GM10847 (cell line): ENCODE results near the gene HP1BP3.

Source experiments
- POLR2A ChIP-seq: IDR thresholded peaks from 2 replicates; pipeline ENCODE4 v1.6.1; 2011; ENCODE audit not compliant: insufficient read length; ENCODE audit errors: extremely low read depth

Gene HP1BP3, protein sequence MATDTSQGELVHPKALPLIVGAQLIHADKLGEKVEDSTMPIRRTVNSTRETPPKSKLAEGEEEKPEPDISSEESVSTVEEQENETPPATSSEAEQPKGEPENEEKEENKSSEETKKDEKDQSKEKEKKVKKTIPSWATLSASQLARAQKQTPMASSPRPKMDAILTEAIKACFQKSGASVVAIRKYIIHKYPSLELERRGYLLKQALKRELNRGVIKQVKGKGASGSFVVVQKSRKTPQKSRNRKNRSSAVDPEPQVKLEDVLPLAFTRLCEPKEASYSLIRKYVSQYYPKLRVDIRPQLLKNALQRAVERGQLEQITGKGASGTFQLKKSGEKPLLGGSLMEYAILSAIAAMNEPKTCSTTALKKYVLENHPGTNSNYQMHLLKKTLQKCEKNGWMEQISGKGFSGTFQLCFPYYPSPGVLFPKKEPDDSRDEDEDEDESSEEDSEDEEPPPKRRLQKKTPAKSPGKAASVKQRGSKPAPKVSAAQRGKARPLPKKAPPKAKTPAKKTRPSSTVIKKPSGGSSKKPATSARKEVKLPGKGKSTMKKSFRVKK

DNA sequence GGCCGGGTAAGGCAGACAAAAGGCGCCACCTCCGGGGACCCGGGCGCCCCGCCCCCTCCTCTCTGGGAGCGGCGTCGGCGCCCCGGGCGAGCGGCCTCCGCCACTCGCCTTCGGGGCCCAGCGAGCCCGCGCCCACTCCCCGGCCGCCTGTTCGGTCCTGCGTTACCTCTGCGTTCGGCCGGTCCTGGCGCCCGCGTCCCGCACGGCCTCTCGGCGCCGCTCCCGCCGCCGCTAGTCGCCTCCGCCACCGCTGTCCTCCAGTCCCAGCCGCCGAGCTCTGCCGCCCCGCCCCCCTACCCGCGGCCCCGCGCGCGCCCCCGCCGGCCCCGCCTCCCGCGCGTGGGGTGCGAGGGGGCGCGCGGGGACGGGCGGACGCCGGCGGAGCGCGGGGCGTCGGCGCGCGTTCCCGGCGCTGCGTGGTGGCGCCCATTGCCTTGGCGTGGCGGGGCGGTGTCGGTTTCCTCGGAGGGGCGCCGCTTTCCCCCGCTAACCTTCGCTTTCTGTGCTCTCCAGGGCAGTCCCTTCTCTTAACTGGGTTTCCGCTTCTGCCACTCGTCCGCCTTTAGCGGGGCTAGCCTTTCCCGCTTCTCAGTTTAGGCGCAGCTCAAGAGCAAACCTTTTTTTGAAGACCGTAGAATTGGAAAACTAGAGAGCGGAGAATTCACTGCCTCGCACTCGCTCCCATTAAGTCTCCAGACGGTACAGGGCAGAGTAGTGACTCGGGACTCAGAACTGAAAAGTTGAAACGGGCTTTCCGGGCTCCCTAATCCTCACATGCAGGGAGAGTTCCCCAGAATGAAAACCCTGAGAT, at the start of gene HP1BP3:
Gene HP1BP3, minus strand, starts transcription at position 279 of the 811 bp plus-strand sequence. CDS start 6,867 bp downstream, outside the sequence.
- peak; percentile 72 for TF ChIP-seq POLR2A

GRCh38 chr1:20836230-20836629, 49.1 kb upstream of the HP1BP3 start:
- no peak for TF ChIP-seq POLR2A

- no peak for TF ChIP-seq POLR2A
Measured at GRCh38 chr1:20834780-20835179, 47.7 kb upstream of the HP1BP3 start.

- TF ChIP-seq POLR2A = no peak
Measured at GRCh38 chr1:20834192-20834591, 47.1 kb upstream of the HP1BP3 start.

DNA sequence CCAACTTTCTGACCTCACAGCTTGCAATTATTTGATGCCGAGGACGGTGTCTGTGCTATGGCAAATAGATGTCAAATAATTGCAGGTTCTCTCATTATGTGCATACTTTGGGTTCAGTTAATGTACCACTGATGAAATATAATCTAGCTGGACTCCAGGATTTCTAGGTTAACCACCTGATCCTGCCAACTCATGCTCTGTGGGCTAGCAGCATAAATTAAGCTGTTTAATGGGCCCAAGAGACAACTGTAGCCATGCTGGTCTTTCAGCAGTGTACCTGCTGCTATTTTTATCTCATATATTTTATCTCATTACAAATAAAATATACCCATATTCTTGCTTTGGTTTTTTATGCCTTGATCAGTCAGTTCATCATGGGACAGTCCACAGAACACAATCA, 43.3 kb upstream of the HP1BP3 start:
- TF ChIP-seq POLR2A = no peak

- no peak for TF ChIP-seq POLR2A
Measured at GRCh38 chr1:20829946-20830345, 42.8 kb upstream of the HP1BP3 start.

DNA sequence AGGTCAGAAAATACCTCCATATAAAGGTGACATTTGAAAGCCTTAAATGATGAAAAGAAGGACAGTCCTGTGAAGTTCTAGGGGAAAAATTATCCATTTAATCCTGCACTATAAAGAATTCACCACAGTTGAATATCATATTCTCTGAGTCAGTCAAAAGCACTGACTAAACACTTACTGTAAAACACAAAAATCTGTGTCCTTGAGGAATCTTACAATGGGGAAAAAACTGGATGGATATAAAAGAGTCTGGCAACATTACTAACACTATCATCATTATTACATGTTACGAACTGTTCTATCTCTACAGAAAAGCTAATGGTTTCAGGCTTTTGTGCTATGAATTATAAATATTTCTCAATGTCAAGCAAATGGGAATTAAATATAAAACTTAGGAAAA, 42.4 kb upstream of the HP1BP3 start:
- TF ChIP-seq POLR2A = no peak

DNA sequence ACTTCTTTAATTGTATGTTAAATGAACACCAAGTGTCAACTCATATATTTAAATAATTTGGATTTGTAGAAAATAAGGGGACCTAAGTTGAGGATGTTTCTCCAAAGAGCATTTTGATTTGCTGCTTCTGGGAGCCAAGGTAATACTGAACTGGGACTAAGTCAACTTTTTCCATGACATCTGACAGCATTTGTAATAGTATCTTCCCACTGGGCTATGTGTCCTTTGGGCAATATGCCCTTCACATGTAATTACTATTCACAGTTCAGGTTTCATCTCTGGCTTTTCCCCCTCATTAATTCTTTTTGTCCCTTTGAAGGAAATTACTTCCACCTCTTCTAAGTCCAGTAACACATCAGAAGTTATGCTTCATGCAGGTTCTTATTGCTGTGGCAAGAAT, 36.7 kb upstream of the HP1BP3 start:
- TF ChIP-seq POLR2A = no peak

DNA sequence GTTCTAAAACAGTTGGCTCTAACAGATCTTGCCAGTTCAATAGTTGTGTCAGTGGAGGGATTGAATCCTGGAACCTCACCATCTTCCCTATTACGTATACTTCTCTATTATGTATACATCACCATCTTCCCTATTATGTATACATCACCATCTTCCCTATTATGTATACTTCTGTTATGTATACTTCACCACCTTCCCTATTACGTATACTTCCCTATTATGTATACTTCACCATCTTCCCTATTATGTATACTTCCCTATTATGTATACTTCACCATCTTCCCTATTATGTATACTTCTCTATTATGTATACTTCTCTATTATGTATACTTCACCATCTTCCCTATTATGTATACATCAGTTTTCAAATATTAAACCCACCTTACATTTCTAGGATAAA, 34.4 kb upstream of the HP1BP3 start:
- TF ChIP-seq POLR2A = no peak

- no peak for TF ChIP-seq POLR2A
Measured at GRCh38 chr1:20819818-20820217, 32.7 kb upstream of the HP1BP3 start.

DNA sequence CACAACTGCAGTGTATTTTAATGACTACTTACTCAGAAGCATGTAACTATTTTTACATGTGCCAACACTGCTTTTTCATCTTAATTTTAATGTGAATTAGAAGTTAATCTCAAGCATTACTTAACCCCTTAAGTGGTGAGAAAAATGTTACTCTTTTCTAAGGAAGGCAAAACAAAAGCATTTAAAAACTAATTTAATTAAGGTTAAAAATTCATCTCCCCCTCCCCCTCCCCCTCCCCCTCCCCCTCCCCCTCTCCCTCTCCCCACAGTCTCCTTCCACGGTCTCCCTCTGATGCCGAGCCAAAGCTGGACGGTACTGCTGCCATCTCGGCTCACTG, 27.4 kb upstream of the HP1BP3 start:
- no peak for TF ChIP-seq POLR2A

GRCh38 chr1:20811916-20812315, 24.8 kb upstream of the HP1BP3 start:
- TF ChIP-seq POLR2A = no peak

GRCh38 chr1:20793236-20793635, 6.1 kb upstream of the HP1BP3 start:
- no peak for TF ChIP-seq POLR2A

DNA sequence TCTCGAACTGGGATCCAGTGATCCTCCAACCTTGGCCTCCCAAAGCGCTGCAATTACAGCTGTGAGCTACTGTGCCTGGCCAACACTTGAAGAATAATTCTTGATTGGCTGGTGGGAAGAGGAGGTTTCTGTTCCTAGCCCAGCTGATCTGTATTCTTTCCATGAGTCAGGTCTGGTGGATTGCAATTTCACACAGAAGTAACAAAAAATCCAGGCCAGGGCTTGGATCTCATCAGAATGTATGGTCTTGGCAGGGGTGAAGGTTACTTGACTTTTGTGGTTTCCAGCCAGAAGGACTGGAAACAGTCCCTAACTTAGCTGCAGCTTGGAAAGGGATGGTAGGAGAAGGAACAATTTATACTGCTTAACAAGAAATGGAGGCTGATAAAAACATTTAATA, 5.1 kb upstream of the HP1BP3 start:
- TF ChIP-seq POLR2A = no peak

DNA sequence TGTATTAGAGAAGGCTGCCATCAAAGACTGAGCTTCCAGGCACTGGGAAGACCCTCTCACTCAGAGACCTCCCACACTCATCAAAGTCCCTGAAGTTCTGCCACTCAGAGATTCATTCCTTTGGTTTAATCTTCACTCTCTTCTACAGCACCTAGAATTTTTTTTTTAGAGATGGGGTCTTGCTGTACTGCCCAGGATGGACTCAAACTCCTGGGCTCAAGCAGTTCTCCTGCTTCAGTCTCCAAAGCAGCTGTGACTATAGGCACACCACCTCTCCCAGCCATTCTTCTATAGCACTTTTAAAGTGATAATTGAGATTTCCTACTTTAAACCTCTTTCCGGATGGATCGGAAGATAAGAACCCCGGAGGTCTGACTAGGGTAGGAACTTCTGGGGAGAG, 3.7 kb upstream of the HP1BP3 start:
- no peak for TF ChIP-seq POLR2A

DNA sequence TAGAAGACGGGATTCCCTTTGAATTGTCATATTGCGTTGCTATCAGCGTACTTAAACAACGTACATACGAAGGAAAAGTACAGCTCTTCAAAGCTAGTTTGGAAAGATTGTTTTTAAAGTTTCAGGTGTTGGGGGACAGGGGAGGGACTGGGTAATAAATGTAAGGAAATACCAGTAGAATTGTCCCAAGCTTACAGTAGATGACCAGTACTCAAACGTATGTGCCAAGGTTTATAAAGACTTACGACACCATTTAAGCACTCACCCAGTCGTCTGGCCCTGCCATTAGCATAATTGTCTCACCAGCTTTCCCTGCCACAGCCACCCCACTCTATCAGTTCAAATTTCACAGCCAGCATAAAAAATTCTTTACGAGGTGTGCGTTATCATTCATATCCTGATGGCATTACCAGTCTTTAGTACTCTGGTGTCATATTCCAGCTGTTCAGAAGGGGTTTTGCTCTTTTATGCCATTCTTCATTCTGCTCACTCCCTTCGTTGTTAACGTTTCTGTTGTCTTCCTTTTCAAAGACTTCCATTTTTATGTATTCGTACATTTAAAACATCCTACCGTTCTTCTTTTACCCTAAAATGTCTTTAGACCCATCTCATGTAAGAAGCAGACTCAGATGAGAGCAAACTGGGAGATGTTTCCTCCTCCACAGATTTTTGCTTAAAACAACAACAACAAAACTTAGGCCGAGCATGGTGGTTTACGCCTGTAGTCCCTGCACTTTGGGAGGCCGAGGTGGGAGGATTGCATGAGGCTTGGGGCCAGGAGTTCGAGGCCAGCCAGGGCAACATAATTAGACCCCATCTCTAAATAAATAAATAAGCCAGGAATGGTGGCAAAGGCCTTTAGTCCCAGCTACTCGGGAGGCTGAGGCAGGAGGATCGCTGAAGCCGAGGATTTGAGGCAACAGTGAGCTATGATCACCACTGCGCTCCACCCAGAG, 1.0 kb upstream of the HP1BP3 start:
- TF ChIP-seq POLR2A = no peak
